Posterior vena cava (tissue), 2 donors: ENCODE results near the gene DGKB. TPM values are rescaled to one million over a fixed set of nuclear protein-coding genes. Genes with fewer than 3 reads are reported as not detected.
A peak's percentile ranks its signal among the peaks of the same experiment; 100 is the strongest.

Source experiments
- DNase-seq: peaks from one replicate; pipeline ENCODE4 v3.0.0-alpha.2; 2020; ENCODE audit warnings: low spot score
- intact Hi-C, 2 donors: fragments of 100-400 bp; cut with DNase I; formaldehyde crosslinking; loops; one replicate each; pipeline versions ENCODE4 v1.14.1 to v1.14.2; 2022 to 2023
- total RNA-seq, 2 donors: library from RNA; stranded (reverse); fragmentation: NEBNext Ultra II Directional; extraction: Animal tissue kit (Norgen Biotek cat#: 25700); gene quantifications; one replicate each; pipeline ENCODE4 v1.2.1, GENCODE V29; 2021
- donor health status: DM: yes; HTN: yes; CAD: no.
- donor health status: DM: yes; HTN: yes; CAD: no.

DGKB gene
- total RNA-seq, 2 donors from 2014 or later = 0.32 to 1.5 TPM

DNA sequence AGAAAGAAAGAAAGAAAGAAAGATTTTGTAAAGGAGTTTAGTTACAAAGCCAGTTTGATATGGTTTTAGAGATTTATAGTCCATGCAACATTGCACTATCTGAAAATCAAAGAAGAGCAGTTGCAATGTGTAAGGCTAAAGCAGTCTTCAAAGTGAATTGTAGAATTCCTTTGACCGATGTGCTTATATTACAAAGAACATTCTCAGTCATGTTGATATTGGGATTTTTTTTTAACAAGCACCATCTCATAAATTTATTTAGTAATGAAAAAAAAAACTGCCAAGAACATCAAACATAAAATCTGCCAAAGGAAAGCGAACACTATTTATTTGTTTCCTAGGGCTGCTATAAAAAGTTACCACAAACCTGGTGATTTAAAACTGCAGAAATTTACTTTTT is 133.3 kb downstream of the DGKB start:
- DNase-seq = no peak
- intact Hi-C loops = no loop called here

DNA sequence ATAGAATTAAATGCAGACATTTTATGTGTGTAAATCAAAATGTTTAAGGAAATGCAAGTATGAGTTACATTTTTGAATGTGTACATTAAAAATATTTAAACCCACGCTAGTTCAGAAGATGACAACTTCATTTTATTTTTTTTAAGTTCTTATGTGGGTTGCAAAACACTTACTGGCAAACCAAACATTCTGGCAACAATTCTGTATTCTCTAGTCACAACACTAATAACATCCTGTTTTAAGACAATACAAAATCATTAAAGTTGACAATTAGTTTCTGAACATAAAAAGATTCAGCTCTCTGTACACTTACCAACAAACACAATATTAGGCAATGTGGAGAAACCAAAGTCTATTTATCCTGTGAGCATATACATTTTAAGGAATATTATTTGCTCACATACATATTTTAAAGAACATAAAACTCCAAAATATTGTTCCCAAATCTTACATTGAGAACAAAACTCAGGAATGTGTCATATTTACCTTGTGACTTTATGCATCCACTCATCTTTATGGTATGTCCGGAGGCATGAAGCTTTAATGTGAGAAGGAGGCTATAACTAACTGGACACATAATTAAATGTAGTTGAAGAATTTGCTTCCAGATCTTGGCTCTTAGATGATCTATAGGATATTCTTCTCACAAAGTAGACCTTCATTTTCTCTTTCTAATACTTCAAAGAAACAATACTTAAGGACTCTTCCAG is 134.7 kb downstream of the DGKB start:
- intact Hi-C loops = no loop called here
- no peak for DNase-seq

DNA sequence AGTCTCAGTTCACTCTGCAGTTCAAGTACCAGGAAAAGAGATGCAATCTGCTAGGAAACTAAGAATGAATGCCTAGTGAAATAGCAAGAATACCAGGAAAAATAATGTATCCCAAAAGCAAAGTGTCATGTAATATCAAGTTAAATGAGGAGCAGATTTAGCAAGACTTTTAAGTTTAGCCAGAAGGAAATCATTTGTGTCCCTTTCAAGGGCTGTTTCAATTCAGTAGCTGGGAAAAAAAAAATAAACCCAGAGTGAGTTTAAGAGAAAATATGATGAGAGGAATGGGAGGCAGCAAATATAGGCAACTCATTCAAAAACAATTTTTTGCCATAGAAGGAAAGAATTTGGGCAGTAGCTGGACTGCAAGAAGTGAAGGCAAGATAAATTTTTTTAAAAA is 135.8 kb downstream of the DGKB start:
- no peak for DNase-seq
- intact Hi-C loops = no loop called here

DNA sequence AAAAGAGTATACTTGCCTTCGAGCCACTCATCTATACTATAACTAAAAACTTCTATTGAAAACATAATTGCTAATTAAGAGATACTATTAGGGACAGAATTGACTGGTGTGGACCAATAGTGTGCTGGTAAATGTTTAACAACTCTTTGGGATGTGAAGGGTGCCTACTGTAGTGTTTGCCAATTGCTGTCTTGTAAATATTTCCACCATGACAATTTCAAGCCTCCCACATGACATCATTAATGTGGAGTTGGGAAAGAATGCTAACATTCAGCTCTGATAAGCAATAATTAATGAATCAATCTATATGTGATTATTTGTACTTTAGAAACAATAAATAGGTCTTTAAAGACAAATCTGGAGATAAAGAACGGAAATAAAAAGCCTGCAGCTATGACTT is 136.8 kb downstream of the DGKB start:
- DNase-seq = no peak
- intact Hi-C loops = no loop called here

DNA sequence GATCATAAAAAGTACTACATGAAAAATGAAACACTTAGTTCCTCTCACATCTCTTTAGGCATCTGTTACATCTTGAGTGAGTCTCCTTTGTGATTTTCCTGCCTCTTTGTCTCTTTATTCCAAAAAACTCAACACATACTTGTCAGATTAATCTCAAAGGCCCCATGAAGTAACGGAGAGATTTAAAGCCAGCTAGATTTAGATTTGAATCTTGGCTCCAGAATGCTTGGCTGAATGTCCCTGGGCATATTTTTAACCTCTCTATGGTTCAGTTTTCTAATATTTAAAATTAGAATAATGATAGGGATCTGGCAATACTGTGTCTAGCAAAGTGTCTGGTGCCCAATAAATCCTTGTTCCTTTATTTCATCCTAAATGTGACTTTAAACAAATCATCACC is 140.0 kb downstream of the DGKB start:
- DNase-seq = no peak
- intact Hi-C loops = no loop called here

DNA sequence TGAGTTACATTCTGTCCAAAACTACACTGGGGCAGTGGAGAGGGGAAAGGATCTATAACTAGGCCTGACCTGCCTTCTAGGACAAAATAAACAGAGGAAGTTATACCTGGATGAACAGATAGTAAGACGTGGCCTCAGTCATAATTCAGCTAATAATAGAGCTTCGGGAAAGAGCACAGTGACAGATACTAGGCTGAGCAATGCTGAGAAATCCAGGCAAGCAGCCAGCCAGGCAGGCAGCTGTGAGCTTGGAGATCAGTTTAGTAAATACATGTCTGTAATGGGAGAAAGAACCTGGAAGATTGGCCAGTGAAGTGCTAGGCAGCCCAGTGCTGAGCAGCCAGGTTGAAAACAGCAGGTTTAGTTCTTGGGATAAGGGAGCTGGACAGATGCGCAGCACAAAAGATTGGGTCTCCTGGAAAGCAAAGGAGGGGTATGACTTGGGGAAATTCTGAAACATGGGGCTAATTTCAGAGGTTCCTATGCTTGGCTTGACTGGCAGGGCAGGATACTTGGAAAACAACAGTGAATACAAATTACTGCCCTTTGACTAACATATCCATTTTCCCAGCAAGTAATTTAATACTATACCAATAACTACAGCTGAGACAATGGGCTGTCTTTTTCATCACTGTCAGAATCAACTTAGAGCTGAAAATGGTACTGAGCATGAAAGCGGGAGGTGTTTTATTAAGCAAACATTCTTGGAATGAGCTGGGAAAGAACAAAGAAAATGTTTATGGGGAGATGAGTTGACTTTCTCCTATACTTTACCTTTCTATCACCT is 140.8 kb downstream of the DGKB start:
- intact Hi-C loops = no loop called here
- peak; percentile 88 for DNase-seq

DNA sequence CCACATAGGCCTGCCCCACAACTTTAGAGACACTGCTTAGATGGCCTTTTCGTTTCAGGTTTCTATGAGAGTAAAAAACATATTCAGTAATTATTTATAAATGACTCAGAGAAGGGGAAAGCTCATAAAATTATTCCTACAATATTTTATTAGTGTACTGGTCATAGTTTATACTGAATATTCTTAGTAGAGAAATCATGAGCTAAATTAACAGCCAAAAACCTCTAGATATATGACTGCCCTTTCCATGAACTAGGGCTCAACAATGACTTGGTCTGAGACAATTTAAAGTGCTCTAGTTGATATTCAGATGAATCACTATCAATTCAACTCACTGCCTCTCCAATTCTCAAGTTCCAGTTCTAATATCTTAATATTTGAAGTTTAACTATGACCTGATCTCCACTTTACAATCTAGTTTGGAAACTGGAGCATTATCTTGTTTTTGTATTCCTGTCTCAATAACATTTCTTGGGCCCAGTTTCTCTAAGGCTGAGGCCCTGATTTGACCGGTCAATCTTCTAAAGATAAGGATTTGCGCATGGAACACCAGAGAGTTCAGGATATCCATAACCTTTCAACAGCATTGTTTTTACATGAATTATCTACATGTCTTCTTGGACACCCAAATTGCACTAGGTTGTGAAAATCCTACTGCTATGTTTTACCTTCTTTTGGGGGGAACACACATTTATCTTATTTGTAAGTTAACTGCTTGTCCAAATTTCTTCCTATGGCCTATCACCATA is 141.6 kb downstream of the DGKB start:
- no peak for DNase-seq
- intact Hi-C loops = no loop called here

DNA sequence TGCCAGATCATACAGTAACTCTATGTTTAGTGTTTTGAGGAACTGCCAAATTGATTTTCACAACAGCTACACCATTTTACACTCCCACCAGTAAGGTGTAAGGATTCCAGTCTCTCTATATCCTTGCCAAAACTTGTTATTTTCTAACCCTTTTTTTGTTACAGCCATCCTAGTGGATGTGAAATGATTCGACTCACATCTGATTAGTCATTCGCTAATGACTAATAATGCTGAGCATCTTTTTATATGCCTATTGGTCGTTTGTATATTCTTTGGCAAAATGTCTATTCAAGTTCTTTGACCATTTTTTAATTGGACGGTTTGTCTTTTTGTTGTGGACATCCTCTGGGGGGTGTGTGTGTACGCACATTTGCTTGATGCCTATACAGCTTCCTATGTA is 142.8 kb downstream of the DGKB start:
- no peak for DNase-seq
- intact Hi-C loops = no loop called here

DNA sequence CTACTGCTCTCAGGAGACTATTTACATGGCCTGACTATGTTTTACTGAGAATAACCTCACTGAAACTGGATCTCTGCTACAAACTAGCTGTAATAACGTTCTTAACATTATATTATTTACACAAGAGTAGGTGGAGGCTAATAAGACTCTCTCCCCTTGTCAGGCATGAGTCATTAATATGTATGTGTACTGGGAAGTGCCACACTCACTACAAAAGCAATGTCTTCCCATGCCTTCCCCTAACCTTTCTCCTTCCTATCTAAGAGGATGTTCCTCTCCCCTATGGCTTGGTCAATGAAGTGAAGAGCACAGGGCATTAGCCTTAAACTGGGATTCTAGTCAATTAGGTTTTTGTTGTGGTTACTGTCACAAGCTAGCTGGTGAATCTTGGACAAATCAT is 147.9 kb downstream of the DGKB start:
- intact Hi-C loops = no loop called here
- no peak for DNase-seq

DNA sequence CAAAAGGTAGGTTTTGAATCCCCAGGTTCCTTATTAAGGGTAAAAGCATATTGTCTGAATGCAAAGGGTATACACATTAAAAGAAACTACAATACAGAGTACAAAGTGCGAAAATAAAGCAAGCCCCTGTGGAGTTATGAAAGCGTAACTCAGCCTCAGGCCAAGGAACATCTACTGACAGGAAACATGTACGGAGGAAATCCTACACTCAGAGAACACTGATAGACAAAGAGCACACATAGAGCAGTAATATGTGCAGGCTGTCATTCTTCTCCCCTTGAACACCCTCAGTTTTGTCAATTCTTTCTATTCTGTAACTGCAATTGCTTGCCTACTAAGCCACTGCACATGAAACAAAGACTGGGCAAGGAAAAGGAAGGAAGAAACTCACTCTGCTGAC is 150.2 kb downstream of the DGKB start:
- intact Hi-C loops = no loop called here
- no peak for DNase-seq

DNA sequence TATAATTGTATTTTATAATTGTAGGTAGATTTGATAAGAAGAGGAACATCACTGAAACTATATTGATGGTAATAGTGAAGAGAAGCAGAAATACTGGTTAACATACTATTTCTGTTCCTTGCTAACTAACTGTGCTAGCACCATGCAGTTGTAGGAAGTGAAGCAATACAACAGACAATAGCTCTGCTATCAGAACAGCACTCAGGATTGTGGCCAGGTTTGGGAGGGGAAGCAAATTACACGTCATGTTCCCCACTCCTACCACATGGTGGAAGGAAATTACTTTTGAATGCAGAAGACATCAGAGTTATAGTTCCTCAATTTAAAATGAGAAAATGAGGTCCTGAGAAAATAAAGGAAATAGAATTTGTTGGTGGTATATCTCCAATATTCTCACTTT is 151.1 kb downstream of the DGKB start:
- intact Hi-C loops = no loop called here
- DNase-seq = no peak

DNA sequence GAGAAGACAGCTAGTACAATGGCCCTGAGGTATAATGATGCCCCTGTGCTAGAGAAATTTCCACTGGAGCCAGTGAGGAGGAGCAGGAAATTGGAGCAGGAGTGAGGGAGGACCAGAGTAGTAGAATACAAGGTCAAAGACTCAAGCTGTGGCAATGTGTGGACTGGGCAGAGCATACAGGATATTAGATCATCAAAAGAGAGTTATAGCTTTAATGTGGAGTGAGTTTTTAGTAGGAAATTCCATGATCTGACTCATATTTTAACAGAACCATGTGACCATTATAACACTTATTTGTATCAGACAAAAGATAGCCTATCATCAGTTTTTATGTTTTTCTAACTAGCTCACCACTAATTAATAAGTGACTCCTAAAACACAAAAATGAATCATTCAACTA is 154.1 kb downstream of the DGKB start:
- intact Hi-C loops = no loop called here

DNA sequence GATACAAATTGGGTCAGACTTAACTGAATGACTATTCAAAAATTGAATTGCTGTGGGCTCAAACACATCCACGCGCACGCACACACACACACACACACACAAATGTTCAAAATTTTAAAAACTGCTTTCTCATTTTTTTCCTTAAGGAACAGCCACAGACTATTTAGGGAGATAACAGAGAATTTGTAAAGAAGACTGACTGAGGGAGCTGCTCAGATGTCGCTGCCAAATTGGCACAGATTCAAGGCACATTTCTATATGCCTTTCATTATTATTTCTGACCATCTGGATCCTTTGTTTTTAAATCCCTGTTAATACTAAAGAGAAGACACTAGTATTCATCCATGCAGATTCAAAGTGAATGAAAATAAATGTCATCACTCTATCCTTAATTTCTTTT is 154.8 kb downstream of the DGKB start:
- intact Hi-C loops = no loop called here

More for the DNA sequence above, 154.1 kb downstream of the DGKB start:
- DNase-seq = no peak

DNA sequence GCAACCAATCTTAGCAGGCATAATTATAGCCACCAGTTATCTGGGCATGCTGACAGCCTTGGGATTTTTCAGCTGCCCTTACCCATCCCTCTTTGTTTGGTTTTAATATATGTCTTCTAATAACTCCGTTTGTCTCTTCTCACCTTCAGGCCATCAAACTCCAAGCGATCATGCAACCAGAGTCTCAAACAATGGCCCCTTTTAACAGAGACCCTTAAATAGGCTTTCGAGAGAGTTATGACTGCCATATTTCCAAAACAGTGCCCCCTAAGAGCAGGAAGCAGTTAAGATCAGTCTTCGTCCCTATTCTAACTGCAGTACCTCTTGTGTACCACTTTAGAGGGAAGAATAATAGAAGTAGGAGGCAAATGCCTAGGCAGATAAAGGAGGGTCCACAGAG is 157.5 kb downstream of the DGKB start:
- intact Hi-C loops = no loop called here
- no peak for DNase-seq

More for the DNA sequence above, 154.8 kb downstream of the DGKB start:
- no peak for DNase-seq

DNA sequence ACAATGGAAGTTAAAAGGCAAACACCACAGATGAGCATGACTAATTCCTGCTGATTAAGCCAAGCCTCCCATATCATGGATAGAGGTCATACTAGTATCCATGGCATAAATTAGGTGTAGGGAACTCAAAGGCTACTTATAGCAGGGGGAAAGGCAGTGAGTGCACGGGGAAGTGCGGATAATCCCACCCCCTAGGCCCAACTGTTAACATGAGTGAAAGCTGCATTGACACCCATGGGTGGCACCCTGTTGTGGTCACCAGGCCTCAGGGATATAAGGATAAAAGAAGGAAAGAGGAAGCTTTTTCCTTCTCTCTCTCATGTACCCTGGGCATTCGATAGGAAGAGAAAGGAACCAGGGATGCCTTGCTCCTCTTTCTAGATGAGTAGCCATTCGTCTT is 161.9 kb downstream of the DGKB start:
- intact Hi-C loops = no loop called here
- no peak for DNase-seq

DNA sequence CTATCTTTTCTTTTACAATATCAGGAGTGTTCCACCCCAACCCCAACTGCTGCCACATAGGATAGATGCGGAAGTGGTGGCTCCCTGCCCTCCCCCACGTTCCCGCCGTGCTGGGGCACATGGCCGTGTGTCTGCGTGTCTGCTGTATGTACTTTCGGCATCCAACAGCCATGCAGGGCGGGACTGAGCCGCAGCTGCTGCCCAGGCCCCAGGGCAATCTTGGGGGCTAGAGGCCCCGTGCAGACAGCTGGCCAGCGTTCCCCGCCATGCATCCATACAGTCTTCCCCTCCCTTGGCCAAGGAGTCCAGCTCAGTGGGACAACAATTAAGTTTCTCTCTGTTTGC is 162.7 kb downstream of the DGKB start:
- intact Hi-C loops = no loop called here
- no peak for DNase-seq

DNA sequence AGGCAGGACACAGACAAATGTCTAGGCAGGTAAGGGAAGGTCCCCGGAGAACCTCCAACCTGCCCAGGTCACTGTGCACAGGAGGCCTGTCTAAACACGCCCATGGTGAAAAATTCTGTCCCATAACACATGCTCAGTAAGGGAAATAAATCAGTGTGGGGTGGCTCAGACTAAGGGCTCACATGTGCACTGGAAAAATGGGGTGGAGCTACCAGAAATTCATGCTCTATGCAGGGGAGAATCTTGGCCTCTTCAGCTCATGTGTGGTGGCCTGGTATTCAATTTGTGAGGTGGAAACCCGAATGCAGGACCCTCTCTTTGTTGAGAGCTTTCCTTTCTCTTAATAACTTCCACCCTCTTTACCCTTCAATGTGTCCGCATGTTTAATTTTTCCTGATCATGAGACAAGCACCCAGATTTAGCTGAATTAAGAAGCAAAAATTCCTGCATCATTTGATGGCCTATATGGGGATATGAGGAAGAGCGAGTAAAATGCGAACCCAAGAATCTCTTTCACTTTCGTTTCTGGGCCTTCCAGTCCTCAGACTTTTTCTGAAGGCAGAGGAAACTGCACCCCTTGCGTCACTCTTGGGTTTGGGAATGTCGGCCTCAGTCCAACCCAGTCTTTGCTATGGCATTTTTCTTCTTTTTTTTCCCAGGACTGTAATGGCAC is 163.2 kb downstream of the DGKB start:
- DNase-seq = no peak

DNA sequence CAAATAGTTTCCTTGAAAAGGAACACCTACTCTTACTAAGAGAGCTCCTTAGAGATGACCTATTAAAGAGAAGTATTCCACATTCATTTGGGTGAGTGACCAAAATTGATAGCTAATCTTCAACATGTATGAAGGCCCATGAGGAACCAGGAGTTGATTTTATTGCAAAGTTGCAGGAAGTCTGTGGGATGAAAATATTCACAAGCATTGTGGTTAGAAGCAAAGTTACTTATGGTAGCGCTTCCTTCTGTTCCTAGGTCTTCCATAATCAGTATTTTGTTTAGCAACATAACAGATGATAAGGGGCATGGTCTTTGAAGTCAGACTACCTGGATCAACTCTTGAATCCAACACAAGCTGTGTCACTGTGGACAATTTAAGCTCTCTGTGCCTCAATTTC is 164.5 kb downstream of the DGKB start:
- DNase-seq = no peak
- intact Hi-C loops = no loop called here

More for the DNA sequence above, 163.2 kb downstream of the DGKB start:
- intact Hi-C loops = no loop called here

DNA sequence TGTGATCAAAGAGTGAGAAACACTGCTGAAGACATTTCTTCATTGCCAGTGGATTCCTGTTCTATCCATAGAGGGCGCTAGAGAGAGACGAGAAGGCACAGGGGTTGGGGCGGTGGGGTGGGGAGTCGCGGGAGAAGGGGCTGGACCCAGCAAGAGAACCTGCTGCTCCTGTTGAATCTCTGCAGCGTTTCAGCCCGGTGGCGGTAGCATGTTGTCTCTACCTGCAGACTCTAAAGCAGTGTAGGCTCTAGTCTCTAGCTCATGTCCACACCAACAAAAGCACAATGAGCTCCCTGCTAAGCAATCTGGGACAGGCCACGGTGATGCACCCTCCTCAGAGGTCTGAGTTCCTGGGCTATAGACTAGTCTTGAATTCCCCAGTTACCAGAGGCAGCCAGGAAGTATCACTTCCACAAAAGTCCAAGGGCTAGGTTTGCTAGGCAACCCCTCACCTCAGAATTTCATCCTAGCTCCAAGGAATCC is 167.7 kb downstream of the DGKB start:
- peak; percentile 69 for DNase-seq
- intact Hi-C loops = no loop called here

DNA sequence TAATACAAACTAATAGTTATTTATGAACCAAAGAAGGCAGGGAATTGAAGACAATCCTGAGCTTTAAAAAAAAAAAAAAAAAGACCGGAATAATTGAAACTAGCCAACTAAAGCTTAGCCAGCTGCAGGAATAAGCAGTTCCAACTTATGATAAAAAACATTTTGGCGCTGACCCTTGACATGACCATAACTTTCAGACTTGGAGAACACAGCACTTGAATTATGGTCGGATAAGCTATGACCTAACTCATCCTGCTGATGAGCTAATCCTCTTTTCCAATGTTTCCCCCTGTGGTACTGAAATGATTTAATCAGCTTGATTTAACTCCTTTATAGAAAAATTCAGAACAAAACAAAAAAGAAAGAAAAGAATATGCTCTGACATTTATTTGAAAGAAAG is 181.8 kb downstream of the DGKB start:
- no peak for DNase-seq
- intact Hi-C loops = loop anchor here in 1 of 2 donors (10.0 kb wide), 1 partner anchor 294 kb away; no protein-coding TSS in a partner anchor
